ENCODE data around the gene ADM2. TPM values are rescaled to one million over a fixed set of nuclear protein-coding genes. Genes with fewer than 3 reads are reported as not detected.
"Not testable (repeated sequence)": the region's sequence is repeated elsewhere in the genome, so short reads cannot be mapped to it uniquely, and the experiment has no call there.

ADM2 gene, protein sequence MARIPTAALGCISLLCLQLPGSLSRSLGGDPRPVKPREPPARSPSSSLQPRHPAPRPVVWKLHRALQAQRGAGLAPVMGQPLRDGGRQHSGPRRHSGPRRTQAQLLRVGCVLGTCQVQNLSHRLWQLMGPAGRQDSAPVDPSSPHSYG
- polyA plus RNA-seq (2013, experiment 1 of 2): 5.9 TPM
- 5.6 TPM for polyA plus RNA-seq (2013, experiment 2 of 2)

DNA sequence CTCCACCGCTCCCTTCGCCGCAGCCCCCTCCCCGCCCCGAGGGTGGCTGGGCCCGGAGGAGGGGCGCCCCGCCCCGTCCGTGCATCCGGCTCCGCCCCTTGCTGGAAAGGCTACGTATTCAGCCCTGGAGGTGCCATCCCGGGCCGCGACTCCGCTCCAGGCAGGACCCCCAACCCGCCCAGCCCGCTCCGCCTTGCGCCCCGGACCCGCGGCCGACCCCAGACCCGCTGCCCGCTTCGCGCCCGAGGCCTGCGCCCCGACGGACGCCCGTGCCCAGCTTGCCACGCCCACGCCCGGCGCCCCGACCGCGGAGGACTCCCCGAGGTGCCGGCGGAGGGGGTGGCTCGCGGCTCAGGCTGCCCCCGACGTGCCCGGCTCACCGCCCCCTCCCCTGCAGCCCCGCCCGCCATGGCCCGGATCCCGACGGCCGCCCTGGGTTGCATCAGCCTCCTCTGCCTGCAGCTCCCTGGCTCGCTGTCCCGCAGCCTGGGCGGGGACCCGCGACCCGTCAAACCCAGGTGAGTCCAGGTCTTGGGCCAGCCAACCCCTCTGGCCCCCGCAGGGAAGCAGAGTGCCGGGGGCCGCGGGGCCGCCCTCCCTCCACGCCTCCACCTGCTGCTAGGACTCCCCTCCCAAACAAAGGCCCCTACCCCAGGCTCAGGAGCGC lies at the start of gene ADM2:
ADM2 (plus strand) TSS at position 104 of the 667 bp plus-strand sequence; CDS start at position 409, 305 bp downstream.
- Histone ChIP-seq H3K9me3 (ENCODE audit: control insufficient read depth, low read length) (no peaks in the 10 kb centered on the region), H3K4me1 (ENCODE audit: control insufficient read depth, insufficient read depth, low read length, poor library complexity, severe bottlenecking) (peaks cover 3% of the 10 kb centered on the region), H3K27ac (ENCODE audit: low read depth, low read length, severe bottlenecking) (no peak within 1 kb of the TSS), H3K36me3 (ENCODE audit: control insufficient read depth, insufficient read depth, low read length) (no peaks in the 10 kb centered on the region), H3K4me3 (ENCODE audit: extremely low read depth, insufficient read depth, low read length, poor library complexity, severe bottlenecking) (peak within 1 kb of the TSS; percentile 52)
- WGBS, 2 experiments (ENCODE audit: insufficient coverage in 2 of 2): 5 to 6% methylated on average over 24 to 57 of the region's 70 CpGs

DNA sequence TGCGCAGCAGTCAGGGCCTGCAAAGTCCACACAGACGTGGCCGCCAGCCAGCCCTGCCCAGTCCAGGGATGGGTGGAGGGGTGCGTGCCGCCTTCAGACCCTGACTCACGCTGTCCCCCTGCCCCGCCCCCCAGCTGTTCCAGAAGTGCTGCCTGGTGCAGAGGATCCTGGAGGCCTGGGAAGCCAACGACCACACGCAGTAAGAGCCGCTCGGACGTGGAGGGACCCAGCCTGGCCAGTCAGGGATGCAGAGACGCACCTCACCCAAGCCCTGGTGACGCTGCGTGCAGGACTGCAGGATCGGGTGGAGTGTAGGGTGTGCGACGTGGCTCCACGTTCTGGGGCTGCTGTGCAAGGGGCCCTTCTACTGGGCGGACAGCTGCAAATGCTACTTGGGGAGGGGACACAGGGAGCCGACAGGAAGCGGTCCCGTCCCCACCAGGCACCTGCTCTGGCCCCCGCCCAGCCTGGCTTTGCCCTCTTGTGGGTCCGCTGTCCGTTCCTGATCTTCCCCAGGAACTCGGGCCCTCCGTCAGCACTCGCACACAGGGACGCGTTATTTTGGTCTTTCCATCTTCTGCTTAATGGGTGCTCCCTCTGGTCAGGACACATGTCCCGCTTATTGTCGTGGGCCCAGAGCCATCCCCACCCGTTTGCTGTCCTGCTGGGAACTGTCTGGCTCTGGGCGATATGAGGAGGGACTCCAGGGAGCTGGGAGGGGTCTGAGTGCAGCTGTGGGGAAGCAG lies 49.0 kb upstream of the ADM2 start:
- Histone ChIP-seq H3K4me1 (ENCODE audit: control insufficient read depth, insufficient read depth, low read length, poor library complexity, severe bottlenecking) (no peaks in the 10 kb centered on the region), H3K4me3 (ENCODE audit: extremely low read depth, insufficient read depth, low read length, poor library complexity, severe bottlenecking) (no peak overlapping the region), H3K9me3 (ENCODE audit: control insufficient read depth, low read length) (no peaks in the 10 kb centered on the region), H3K27ac (ENCODE audit: low read depth, low read length, severe bottlenecking) (no peak overlapping the region), H3K36me3 (ENCODE audit: control insufficient read depth, insufficient read depth, low read length) (peaks cover 71% of the 10 kb centered on the region)
- 97% methylated on average over 31 to 33 of the region's 35 CpGs for WGBS, 2 experiments (ENCODE audit: insufficient coverage in 2 of 2)

DNA sequence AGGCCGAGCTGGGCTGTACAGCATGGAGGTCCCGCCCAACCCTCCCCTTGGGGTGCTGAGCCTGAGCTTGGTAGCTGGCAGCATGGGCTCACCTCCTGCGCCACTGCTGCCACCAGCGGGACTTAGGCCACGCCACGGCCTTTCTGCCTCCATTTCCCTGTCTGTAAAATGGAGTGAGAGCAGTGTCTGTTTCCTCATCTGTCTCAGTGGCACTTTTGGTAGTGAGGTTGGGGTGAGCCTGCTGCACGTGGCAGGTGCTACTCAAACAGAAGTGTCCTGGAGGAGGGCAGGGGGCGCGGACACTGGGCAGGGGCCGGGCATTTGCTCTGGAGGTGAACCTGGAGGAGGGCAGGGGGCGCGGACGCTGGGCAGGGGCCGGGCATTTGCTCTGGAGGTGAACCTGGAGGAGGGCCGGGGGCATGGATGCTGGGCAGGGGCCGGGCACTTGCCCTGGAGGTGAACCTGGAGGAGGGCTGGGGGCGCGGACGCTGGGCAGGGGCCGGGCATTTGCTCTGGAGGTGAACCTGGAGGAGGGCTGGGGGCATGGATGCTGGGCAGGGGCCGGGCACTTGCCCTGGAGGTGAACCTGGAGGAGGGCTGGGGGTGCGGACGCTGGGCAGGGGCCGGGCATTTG lies 48.3 kb upstream of the ADM2 start:
- H3K36me3 ChIP-seq (ENCODE audit: control insufficient read depth, insufficient read depth, low read length): peaks cover 71% of the 10 kb centered on the region
- not testable (repeated sequence) for H3K4me1 ChIP-seq (ENCODE audit: control insufficient read depth, insufficient read depth, low read length, poor library complexity, severe bottlenecking); H3K4me3 ChIP-seq (ENCODE audit: extremely low read depth, insufficient read depth, low read length, poor library complexity, severe bottlenecking); H3K9me3 ChIP-seq (ENCODE audit: control insufficient read depth, low read length); H3K27ac ChIP-seq (ENCODE audit: low read depth, low read length, severe bottlenecking)
- WGBS, 2 experiments (ENCODE audit: insufficient coverage in 2 of 2): 96 to 100% methylated on average over 6 to 10 of the region's 24 CpGs

DNA sequence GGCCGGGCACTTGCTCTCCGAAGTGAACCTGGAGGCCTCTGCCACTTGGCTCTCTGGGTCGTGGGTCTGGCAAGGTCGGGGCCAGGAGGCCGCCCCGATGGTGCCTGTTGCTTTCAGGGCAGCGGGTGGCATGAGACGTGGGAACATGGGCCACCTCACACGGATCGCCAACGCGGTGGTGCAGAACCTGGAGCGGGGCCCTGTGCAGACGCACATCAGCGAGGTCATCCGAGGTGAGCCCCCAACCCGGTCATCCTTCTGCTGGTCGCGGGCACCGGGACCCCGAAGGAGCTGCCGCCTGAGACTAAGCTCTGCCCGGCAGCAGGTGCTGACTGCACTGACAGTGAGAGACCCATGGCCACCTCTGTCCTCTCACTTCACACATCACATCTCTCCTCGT lies 46.5 kb upstream of the ADM2 start:
- 96 to 97% methylated on average over 24 of the region's 24 CpGs for WGBS, 2 experiments (ENCODE audit: insufficient coverage in 2 of 2)
- Histone ChIP-seq H3K9me3 (ENCODE audit: control insufficient read depth, low read length) (no peaks in the 10 kb centered on the region), H3K36me3 (ENCODE audit: control insufficient read depth, insufficient read depth, low read length) (peaks cover 70% of the 10 kb centered on the region), H3K27ac (ENCODE audit: low read depth, low read length, severe bottlenecking) (no peak overlapping the region), H3K4me1 (ENCODE audit: control insufficient read depth, insufficient read depth, low read length, poor library complexity, severe bottlenecking) (no peaks in the 10 kb centered on the region), H3K4me3 (ENCODE audit: extremely low read depth, insufficient read depth, low read length, poor library complexity, severe bottlenecking) (no peak overlapping the region)

DNA sequence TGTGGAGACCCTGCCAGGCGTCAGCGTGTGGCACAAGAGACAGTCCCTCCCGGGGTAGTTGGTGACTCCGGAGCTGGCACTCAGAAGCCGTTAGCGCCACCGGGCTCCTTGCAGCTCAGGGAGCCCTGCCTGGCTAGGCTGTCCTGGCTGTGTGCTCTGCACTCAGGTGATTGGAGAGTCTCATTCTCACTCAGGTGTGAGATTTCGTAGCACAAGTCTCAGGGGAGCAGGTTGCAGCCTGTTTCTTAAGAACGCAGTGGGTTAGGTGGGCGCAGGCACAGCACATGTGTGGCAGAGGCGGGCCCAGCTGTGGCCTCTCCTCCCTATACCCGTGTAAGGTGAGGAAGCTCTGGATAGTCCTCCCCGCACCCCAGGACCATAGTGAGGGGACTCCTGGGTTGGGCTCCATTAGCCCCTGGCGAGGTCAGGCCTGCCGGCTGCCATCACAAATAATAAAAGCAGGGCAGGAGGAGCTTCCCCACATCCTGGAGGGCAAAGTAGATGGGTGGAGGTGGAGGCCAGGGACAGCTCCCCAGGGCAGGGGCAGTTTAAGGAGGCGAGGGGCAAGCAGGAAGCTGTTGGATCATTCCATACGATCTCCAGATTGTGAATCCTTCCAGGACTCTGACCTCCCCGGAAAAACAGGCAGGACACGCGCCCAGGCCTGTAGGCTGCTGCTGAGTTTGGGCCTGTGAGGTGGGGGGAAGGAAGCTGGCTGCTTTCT lies 45.9 kb upstream of the ADM2 start:
- 94 to 97% methylated on average over 12 to 16 of the region's 20 CpGs for WGBS, 2 experiments (ENCODE audit: insufficient coverage in 2 of 2)
- Histone ChIP-seq H3K36me3 (ENCODE audit: control insufficient read depth, insufficient read depth, low read length) (peaks cover 70% of the 10 kb centered on the region), H3K27ac (ENCODE audit: low read depth, low read length, severe bottlenecking) (no peak overlapping the region), H3K9me3 (ENCODE audit: control insufficient read depth, low read length) (no peaks in the 10 kb centered on the region), H3K4me3 (ENCODE audit: extremely low read depth, insufficient read depth, low read length, poor library complexity, severe bottlenecking) (no peak overlapping the region), H3K4me1 (ENCODE audit: control insufficient read depth, insufficient read depth, low read length, poor library complexity, severe bottlenecking) (no peaks in the 10 kb centered on the region)

DNA sequence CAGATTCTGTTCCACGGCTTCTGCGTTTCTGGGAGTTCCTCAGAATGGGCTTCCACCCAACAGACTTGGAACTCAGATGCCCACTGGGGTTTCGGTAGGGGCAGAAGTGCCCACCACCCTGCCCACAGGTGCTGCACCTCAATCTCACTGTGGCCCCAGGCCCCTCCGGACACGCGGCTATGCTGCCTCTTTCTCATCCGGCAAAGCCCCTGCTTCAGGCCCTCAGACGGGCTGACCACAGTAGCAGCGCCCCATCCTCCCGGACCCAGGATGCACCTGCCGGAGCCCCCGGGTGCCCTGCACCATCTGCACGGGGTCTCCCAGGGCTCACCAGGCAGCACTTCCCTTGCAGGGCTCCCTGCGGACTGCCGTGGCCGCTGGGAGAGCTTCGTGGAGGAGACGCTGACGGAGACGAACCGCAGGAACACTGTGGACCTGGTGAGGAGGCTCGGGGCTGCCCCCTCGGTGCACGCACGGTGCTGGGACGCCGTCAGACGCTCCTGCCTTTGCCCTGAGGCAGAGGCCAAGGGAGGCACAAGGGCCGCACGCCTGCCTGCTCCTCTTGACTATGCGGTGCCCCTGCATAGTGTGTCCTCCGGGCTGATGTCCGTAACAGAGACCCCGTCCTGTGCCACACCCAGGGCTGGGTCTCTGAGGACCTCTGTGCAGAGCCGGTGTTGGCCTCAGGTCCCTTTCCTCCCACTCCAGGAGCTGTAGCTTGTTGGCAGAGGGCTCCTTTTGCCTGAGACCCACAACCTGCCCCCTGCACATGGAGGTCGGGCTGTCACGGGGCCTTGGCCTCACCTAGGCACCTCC lies 45.1 kb upstream of the ADM2 start:
- Histone ChIP-seq H3K36me3 (ENCODE audit: control insufficient read depth, insufficient read depth, low read length) (peaks cover 70% of the 10 kb centered on the region), H3K4me1 (ENCODE audit: control insufficient read depth, insufficient read depth, low read length, poor library complexity, severe bottlenecking) (no peaks in the 10 kb centered on the region), H3K27ac (ENCODE audit: low read depth, low read length, severe bottlenecking) (no peak overlapping the region), H3K4me3 (ENCODE audit: extremely low read depth, insufficient read depth, low read length, poor library complexity, severe bottlenecking) (no peak overlapping the region), H3K9me3 (ENCODE audit: control insufficient read depth, low read length) (no peaks in the 10 kb centered on the region)
- 95% methylated on average over 36 of the region's 37 CpGs for WGBS, 2 experiments (ENCODE audit: insufficient coverage in 2 of 2)

DNA sequence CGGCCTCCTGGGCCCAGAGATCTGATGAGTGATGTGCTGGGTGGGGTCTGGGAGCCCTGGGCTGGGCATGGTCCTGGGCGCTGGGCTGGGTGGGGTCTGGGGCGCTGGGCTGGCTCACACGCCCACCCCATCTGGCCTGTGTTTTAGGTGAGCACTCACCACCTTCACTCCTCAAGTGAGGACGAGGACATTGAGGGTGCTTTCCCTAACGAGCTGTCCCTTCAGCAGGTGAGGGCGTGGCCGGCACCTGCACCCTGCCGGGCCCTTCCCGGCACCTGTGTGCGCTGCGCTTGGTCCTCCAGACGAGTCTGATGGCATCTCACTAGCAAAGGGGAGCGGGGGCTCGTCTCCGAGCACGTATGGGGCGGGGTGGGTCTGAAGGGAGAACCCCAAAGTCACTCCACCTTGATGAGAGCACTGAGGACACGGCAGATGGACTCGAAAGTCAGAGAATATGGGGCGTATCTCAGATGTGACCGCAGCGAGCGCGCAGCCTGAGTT lies 44.5 kb upstream of the ADM2 start:
- Histone ChIP-seq H3K36me3 (ENCODE audit: control insufficient read depth, insufficient read depth, low read length) (peaks cover 69% of the 10 kb centered on the region), H3K4me3 (ENCODE audit: extremely low read depth, insufficient read depth, low read length, poor library complexity, severe bottlenecking) (no peak overlapping the region), H3K27ac (ENCODE audit: low read depth, low read length, severe bottlenecking) (no peak overlapping the region), H3K9me3 (ENCODE audit: control insufficient read depth, low read length) (no peaks in the 10 kb centered on the region), H3K4me1 (ENCODE audit: control insufficient read depth, insufficient read depth, low read length, poor library complexity, severe bottlenecking) (no peaks in the 10 kb centered on the region)
- 97 to 98% methylated on average over 21 to 24 of the region's 25 CpGs for WGBS, 2 experiments (ENCODE audit: insufficient coverage in 2 of 2)

DNA sequence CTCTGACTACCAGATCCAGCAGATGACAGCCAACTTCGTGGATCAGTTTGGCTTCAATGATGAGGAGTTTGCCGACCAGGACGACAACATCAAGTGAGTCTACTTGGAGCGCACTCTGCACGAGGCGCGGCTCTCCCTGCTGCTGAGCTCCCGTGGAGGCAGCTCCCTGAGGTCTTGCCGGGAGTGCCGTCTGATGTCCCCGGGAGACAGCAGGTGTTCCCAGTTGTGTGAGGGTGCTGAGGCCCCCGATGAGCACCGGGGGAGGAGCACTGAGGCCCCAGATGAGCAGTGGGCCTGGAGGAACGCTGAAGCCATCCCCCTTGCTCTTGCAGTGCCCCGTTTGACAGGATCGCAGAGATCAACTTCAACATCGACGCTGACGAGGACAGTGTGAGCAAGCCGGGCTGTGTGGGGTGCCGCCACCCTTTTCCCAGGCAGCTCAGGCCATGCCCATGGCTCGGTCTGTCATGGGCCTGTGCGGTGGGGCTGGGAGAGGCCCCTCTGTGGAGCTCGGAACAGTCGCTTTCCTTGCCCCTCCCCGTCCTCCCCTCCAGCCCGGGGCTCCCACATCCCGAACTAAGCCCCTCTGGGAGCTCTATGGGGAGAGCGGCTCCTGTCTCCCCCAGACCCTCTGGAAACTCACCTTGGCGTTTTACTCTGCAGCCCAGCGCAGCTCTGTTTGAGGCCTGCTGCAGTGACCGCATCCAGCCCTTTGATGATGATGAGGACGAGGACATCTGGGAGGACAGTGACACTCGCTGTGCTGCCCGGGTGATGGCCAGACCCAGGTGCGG lies 43.6 kb upstream of the ADM2 start:
- WGBS, 2 experiments (ENCODE audit: insufficient coverage in 2 of 2): 93% methylated on average over 34 to 36 of the region's 36 CpGs
- Histone ChIP-seq H3K4me3 (ENCODE audit: extremely low read depth, insufficient read depth, low read length, poor library complexity, severe bottlenecking) (no peak overlapping the region), H3K9me3 (ENCODE audit: control insufficient read depth, low read length) (no peaks in the 10 kb centered on the region), H3K4me1 (ENCODE audit: control insufficient read depth, insufficient read depth, low read length, poor library complexity, severe bottlenecking) (no peaks in the 10 kb centered on the region), H3K36me3 (ENCODE audit: control insufficient read depth, insufficient read depth, low read length) (peaks cover 63% of the 10 kb centered on the region), H3K27ac (ENCODE audit: low read depth, low read length, severe bottlenecking) (no peak overlapping the region)
